ENCODE data around the gene SAMD4B.

DNA sequence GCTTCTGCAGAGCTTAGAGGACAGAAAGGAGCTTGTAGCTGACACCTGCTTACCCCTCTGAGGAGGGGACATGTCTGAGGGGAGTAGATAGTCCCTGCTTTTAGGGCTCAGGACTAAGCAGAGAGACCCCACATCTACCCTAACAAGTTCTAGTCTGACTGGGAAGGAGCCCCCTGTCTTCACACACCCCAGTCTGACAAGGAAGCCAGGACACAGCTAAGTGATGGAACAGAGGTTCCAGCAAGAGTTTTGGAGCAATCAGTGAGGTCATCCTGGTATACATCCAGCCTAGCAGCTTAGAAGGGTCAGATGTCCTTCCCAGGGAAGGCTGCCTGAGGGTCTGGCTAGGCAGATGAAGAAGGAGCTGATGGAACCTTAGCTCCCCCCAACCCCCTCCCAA, 33.7 kb downstream of the SAMD4B start:
- TF ChIP-seq CTCF (conservative IDR thresholded peaks at IDR 0.05; ENCODE audit: low read depth in 2 of 2), result no peak
- TF ChIP-seq ZNF114 (CRISPR knock-in tag; IDR thresholded peaks at IDR 0.05), result no peak
- no peak for TF ChIP-seq EZH2 (IDR thresholded peaks at IDR 0.05; ENCODE audit: low read depth, unreplicated experiment)
- TF ChIP-seq POLR2AphosphoS5 (IDR thresholded peaks at IDR 0.05; ENCODE audit: low read depth), result no peak
- no peak for TF ChIP-seq STAT1 (IDR thresholded peaks at IDR 0.05; ENCODE audit: unreplicated experiment)
- no peak for TF ChIP-seq EZH2phosphoT487 (IDR thresholded peaks at IDR 0.05; ENCODE audit: unreplicated experiment)
- TF ChIP-seq CREB1 (CRISPR knock-in tag; IDR thresholded peaks at IDR 0.05; ENCODE audit: low read depth), result no peak
- TF ChIP-seq REST (IDR thresholded peaks at IDR 0.05; ENCODE audit: unreplicated experiment), result no peak
- TF ChIP-seq ZNF331 (CRISPR knock-in tag; IDR thresholded peaks at IDR 0.05; ENCODE audit: low read depth), result no peak
- TF ChIP-seq ZNF462 (CRISPR knock-in tag; IDR thresholded peaks at IDR 0.05), result no peak
- TF ChIP-seq, protein P1, sequence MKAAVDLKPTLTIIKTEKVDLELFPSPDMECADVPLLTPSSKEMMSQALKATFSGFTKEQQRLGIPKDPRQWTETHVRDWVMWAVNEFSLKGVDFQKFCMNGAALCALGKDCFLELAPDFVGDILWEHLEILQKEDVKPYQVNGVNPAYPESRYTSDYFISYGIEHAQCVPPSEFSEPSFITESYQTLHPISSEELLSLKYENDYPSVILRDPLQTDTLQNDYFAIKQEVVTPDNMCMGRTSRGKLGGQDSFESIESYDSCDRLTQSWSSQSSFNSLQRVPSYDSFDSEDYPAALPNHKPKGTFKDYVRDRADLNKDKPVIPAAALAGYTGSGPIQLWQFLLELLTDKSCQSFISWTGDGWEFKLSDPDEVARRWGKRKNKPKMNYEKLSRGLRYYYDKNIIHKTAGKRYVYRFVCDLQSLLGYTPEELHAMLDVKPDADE (IDR thresholded peaks at IDR 0.05), result no peak
- no peak for TF ChIP-seq JUNB (IDR thresholded peaks at IDR 0.05; ENCODE audit: unreplicated experiment)

Measured in GM23338 (cell line).